Astrocyte (in vitro differentiated cells and primary cell): ENCODE data around the gene FAM221B. TPM values are rescaled to one million over a fixed set of nuclear protein-coding genes. Genes with fewer than 3 reads are reported as not detected.

Experiments used
- DNase-seq: peaks from one replicate; pipeline ENCODE4 v3.0.0-alpha.2; 2010; ENCODE audit warnings: low read depth
- FAIRE-seq: peaks from 2 replicates; lab custom pipeline; 2011; peaks lifted over from hg19 to GRCh38; lab: Jason Lieb, UNC
- H2AFZ ChIP-seq: 2 replicates; pipeline ENCODE4 v1.6.0; 2012; ENCODE audit warnings: low read depth, low read length, inconsistent platforms
- H3K27ac ChIP-seq: 2 replicates; pipeline ENCODE4 v1.5.1; 2011; ENCODE audit warnings: low read depth, low read length, inconsistent platforms
- H3K27me3 ChIP-seq: 2 replicates; pipeline ENCODE4 v1.6.0; 2011; ENCODE audit warnings: low read length, inconsistent platforms; ENCODE audit not compliant: insufficient read depth
- H3K36me3 ChIP-seq: 2 replicates; pipeline ENCODE4 v1.5.1; 2011; ENCODE audit warnings: low read length, inconsistent platforms; ENCODE audit not compliant: insufficient read depth
- H3K4me1 ChIP-seq: 2 replicates; pipeline ENCODE4 v1.5.1; 2011; ENCODE audit warnings: low read length, inconsistent platforms; ENCODE audit not compliant: insufficient read depth
- H3K4me2 ChIP-seq: 2 replicates; pipeline ENCODE4 v1.6.0; 2012; ENCODE audit warnings: low read length, inconsistent platforms
- H3K4me3 ChIP-seq: 2 replicates; pipeline ENCODE4 v1.5.1; 2011; ENCODE audit warnings: low read depth, mild to moderate bottlenecking, low read length, inconsistent platforms; ENCODE audit not compliant: insufficient read depth
- H3K79me2 ChIP-seq: 2 replicates; pipeline ENCODE4 v1.6.0; 2012; ENCODE audit warnings: mild to moderate bottlenecking, low read length, inconsistent platforms; ENCODE audit not compliant: insufficient read depth
- H3K9ac ChIP-seq: 2 replicates; pipeline ENCODE4 v1.6.0; 2012; ENCODE audit warnings: mild to moderate bottlenecking, low read length, inconsistent platforms
- H3K9me3 ChIP-seq: 2 replicates; pipeline ENCODE4 v1.5.1; 2012; ENCODE audit warnings: low read depth, mild to moderate bottlenecking, low read length, inconsistent platforms; ENCODE audit not compliant: insufficient read depth
- H4K20me1 ChIP-seq: 2 replicates; pipeline ENCODE4 v1.6.0; 2012; ENCODE audit warnings: low read length, inconsistent platforms; ENCODE audit not compliant: insufficient read depth
- H3K27ac Mint-ChIP-seq: one replicate; pipeline ENCODE4 v1.8.0; 2021; ENCODE audit warnings: mild to moderate bottlenecking, mixed read lengths; ENCODE audit not compliant: unreplicated experiment
- H3K27me3 Mint-ChIP-seq: one replicate; pipeline ENCODE4 v1.8.0; 2021; ENCODE audit warnings: low read depth, mixed read lengths; ENCODE audit not compliant: unreplicated experiment
- H3K36me3 Mint-ChIP-seq: one replicate; pipeline ENCODE4 v1.8.0; 2021; ENCODE audit warnings: low read depth, mixed read lengths; ENCODE audit not compliant: unreplicated experiment
- H3K4me1 Mint-ChIP-seq: one replicate; pipeline ENCODE4 v1.8.0; 2021; ENCODE audit warnings: low read depth, mixed read lengths; ENCODE audit not compliant: unreplicated experiment
- H3K4me3 Mint-ChIP-seq: one replicate; pipeline ENCODE4 v1.8.0; 2021; ENCODE audit warnings: mild to moderate bottlenecking, moderate library complexity, mixed read lengths; ENCODE audit not compliant: unreplicated experiment
- H3K9me3 Mint-ChIP-seq: one replicate; pipeline ENCODE4 v1.8.0; 2021; ENCODE audit warnings: mild to moderate bottlenecking, mixed read lengths; ENCODE audit not compliant: unreplicated experiment
- CTCF ChIP-seq: IDR thresholded peaks from 2 replicates; pipeline ENCODE4 v1.5.1; 2011; ENCODE audit warnings: low read depth, mild to moderate bottlenecking, inconsistent platforms, low read length, moderate library complexity; ENCODE audit not compliant: insufficient read depth
- EZH2 ChIP-seq: IDR thresholded peaks from 2 replicates; pipeline ENCODE4 v1.6.1; 2012; ENCODE audit warnings: mild to moderate bottlenecking, low read length, inconsistent platforms; ENCODE audit not compliant: insufficient read depth
- total RNA-seq: library from RNA; stranded (reverse); gene quantifications from 2 replicates; pipeline ENCODE4 v1.2.1, GENCODE V29; 2021

The FAM221B gene
- total RNA-seq, 1 donor from 2014 or later: not detected

GRCh38 chr9:35859990-35860339 lies 31.4 kb upstream of the FAM221B start:
- Mint-ChIP-seq H3K4me1 (no peaks in the 10 kb centered on the region), H3K9me3 (no peaks in the 10 kb centered on the region), H3K27me3 (peaks cover 78% of the 10 kb centered on the region), H3K36me3 (peaks cover 8% of the 10 kb centered on the region), H3K4me3 (no peak overlapping the region), H3K27ac (no peak overlapping the region)
- H3K4me2 ChIP-seq: no peak overlapping the region
- no peaks in the 10 kb centered on the region for H3K4me1 ChIP-seq
- H2AFZ ChIP-seq: no peak overlapping the region
- H3K9ac ChIP-seq: no peak overlapping the region
- DNase-seq (no peak), FAIRE-seq (no peak)
- no peak overlapping the region for H3K4me3 ChIP-seq
- TF ChIP-seq CTCF: no peak
- no peak for TF ChIP-seq EZH2
- H3K9me3 ChIP-seq: no peaks in the 10 kb centered on the region
- H3K27me3 ChIP-seq: peaks cover 22% of the 10 kb centered on the region
- no peaks in the 10 kb centered on the region for H4K20me1 ChIP-seq
- no peaks in the 10 kb centered on the region for H3K79me2 ChIP-seq
- no peaks in the 10 kb centered on the region for H3K36me3 ChIP-seq
- H3K27ac ChIP-seq: no peak overlapping the region

- H3K4me1 ChIP-seq: no peaks in the 10 kb centered on the region
- no peak overlapping the region for H3K4me2 ChIP-seq
- peaks cover 22% of the 10 kb centered on the region for H3K27me3 ChIP-seq
- H2AFZ ChIP-seq: no peak overlapping the region
- no peak for TF ChIP-seq CTCF
- no peak for TF ChIP-seq EZH2
- Mint-ChIP-seq H3K27me3 (peaks cover 78% of the 10 kb centered on the region), H3K36me3 (peaks cover 8% of the 10 kb centered on the region), H3K4me3 (no peak overlapping the region), H3K4me1 (no peaks in the 10 kb centered on the region), H3K27ac (peak overlapping the region; percentile 11), H3K9me3 (peaks cover 1% of the 10 kb centered on the region)
- no peak overlapping the region for H3K27ac ChIP-seq
- H3K9ac ChIP-seq: no peak overlapping the region
- no peaks in the 10 kb centered on the region for H3K36me3 ChIP-seq
- no peak for DNase-seq
- H3K79me2 ChIP-seq: no peaks in the 10 kb centered on the region
- H4K20me1 ChIP-seq: no peaks in the 10 kb centered on the region
- H3K9me3 ChIP-seq: no peaks in the 10 kb centered on the region
- H3K4me3 ChIP-seq: no peak overlapping the region
- FAIRE-seq: no peak
Measured at GRCh38 chr9:35859310-35859989, 30.9 kb upstream of the FAM221B start.

GRCh38 chr9:35858458-35858857 lies 29.9 kb upstream of the FAM221B start:
- H3K27me3 ChIP-seq: peaks cover 19% of the 10 kb centered on the region
- Mint-ChIP-seq H3K27me3 (peaks cover 72% of the 10 kb centered on the region), H3K36me3 (peaks cover 8% of the 10 kb centered on the region), H3K4me3 (no peak overlapping the region), H3K27ac (no peak overlapping the region), H3K9me3 (peaks cover 1% of the 10 kb centered on the region), H3K4me1 (no peaks in the 10 kb centered on the region)
- no peaks in the 10 kb centered on the region for H3K79me2 ChIP-seq
- H2AFZ ChIP-seq: no peak overlapping the region
- no peaks in the 10 kb centered on the region for H4K20me1 ChIP-seq
- H3K27ac ChIP-seq: no peak overlapping the region
- H3K9me3 ChIP-seq: no peaks in the 10 kb centered on the region
- DNase-seq (no peak), FAIRE-seq (no peak)
- no peak overlapping the region for H3K9ac ChIP-seq
- no peaks in the 10 kb centered on the region for H3K36me3 ChIP-seq
- TF ChIP-seq CTCF (no peak), EZH2 (no peak)
- H3K4me3 ChIP-seq: no peak overlapping the region
- no peak overlapping the region for H3K4me2 ChIP-seq
- no peaks in the 10 kb centered on the region for H3K4me1 ChIP-seq
